GM04504 (cell line): Measurements from ENCODE around the gene RNF103.

Experiments used
- DNase-seq: peaks from one replicate; pipeline ENCODE4 v3.0.0-alpha.2; 2012; ENCODE audit warnings: low read depth

Gene RNF103

DNA sequence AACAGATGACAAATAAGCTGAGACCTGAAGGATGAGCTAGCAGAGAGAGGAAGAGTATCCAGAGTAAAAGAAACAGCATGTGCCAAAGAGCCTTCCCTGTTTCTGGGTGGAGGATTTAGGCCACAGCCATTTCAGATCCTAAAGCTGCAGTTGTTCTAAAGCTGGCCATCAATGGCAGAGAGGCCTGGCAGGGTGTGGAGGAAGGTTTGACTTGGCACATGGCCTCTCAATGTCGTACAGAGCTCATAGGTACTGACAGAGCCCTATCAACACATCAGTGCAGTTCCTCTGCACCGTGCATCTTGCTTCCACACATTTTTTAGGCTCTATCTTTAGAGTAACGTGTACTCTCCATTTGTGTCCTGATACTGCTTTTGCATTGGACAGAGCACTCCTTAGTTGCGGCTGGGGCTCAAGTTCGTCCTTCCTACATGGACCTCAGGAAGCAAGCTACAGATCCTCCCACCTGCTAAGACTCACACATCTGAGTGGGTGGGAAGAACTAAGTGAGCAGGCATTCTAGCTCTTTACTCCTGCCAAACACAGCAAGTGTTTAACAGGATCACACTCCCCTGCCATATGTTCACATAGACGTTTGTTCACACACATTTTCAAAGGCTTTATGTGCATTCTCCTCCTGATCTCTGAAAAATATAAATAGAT lies 57.4 kb downstream of the RNF103 start:
- no peak for DNase-seq

- DNase-seq: no peak
These were observed 60.0 kb downstream of the RNF103 start for GRCh38 chr2:86563650-86564061.

GRCh38 chr2:86562922-86563649 lies 60.6 kb downstream of the RNF103 start, which contains the start of gene CHMP3:
Gene CHMP3, minus strand, starts transcription at chr2:86563443. Its CDS starts 95 bp downstream, at chr2:86563348.
- peak; percentile 94 for DNase-seq

GRCh38 chr2:86562485-86562921 lies 61.2 kb downstream of the RNF103 start:
- DNase-seq: no peak

DNA sequence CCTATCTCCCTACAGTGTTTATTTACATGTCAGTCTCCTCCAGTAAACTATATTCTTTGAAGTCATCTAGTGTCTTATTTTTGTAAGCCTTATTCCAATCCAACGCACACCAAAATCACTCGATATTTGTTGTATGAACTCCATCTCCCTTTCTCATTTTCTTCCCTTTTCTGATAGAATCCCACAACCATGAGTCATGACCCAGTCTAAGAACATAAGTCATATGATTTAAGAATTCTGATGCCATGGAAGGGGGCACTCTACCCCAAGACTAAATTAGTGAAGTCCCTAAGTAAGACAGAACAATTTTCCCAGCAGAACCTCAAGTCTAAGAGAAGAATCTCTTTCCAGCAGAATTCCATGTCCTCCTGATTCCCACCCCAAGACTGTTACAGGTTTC lies 65.8 kb downstream of the RNF103 start:
- no peak for DNase-seq

GRCh38 chr2:86556508-86556907 lies 67.2 kb downstream of the RNF103 start:
- DNase-seq: no peak
